Superior temporal gyrus (tissue), 1 donor: Measurements from ENCODE around the gene SPATA32.
A peak's percentile ranks its signal among the peaks of the same experiment; 100 is the strongest.

Source experiments
- DNase-seq: peaks from one replicate; pipeline ENCODE4 v3.0.0-alpha.2; 2016; ENCODE audit errors: extremely low spot score

Gene SPATA32

DNA sequence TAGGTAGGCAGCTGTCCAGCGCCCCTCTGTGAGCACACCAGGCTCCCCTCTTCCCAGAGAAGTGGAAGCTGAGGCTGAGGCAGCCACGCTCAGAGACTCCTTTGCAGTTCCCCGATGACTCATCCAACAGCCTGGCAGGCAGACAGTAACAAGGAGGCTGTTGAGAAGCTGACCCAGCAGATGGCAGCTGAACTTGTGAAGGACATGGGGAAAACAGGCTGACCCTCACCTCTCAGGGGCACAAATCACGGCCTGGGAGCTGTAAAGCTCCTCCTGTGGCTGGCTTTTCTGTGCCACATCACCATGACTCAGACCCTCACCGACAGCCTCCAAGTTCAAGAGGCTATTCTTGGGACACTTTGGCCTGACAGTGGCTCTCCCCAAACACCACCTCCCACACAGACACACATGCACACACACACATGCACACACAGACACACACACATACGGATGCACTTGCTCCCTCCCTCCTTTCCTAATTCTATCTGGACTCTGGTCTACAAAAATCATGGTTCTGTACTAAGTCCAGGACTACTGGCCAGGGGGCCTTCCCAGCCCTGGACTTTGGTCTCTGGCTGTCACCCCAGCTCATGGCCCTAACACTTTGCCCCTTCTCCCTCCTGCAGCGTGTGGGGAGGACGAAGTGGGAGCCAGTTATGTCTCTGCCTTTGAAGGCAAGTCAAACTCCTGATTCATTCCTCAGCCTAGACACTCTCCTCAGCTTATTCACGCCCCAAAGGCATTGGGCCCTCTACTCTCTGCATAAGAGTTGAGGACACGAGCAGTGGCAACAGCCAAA lies 31.7 kb upstream of the SPATA32 start:
- peak; percentile 76 for DNase-seq

GRCh38 chr17:45292696-45293412 lies 31.0 kb upstream of the SPATA32 start:
- no peak for DNase-seq

- DNase-seq: peak; percentile 57
Observed at GRCh38 chr17:45291171-45291805, 29.4 kb upstream of the SPATA32 start.

- DNase-seq: no peak
Observed at GRCh38 chr17:45290269-45290765, 28.4 kb upstream of the SPATA32 start.

DNA sequence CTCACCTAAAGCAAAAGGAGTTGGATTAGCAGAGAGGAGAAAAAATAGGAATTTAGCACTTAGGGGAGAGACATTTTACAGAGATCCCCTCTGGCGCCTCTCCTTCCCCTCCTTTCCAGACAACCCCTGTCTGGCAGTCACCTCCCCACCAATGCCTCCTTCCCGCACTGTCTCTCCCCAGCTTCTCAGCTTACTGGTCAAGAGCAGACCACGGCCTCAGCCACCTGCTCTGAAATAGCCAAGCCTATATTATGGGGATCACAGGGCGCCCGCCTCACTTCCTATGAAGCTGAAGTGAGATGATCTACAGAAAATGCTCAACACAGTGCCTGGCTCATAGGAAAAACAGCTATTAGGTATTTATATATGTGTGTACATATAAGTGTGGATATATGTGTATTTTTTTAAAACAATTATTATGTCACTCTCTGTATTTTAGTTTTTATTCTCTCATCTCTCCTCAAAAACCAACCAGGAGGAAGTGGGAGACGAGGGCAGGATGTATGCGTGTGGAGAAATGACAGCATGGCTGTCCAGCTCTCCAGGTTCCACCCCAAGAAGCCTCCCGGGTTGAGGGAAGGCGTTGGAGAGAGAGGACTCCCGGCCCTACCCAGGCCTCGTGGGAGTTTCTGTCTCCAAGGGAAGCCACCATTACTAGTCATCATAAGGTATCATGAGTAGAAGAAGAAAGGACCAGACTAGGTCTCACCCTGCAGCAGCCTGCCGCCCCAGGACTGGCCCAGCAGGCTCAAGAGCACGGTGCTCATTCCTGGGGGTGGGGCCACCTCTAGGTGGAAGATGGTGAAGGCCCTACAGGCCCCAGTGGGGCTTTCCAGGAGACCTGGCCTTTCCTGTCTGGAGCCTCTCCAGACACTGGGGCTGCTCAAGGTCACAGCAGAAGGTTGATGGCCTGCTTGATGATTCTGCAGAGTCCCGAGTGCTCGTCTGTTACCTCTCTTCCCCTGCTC lies 27.7 kb upstream of the SPATA32 start:
- DNase-seq: no peak

DNA sequence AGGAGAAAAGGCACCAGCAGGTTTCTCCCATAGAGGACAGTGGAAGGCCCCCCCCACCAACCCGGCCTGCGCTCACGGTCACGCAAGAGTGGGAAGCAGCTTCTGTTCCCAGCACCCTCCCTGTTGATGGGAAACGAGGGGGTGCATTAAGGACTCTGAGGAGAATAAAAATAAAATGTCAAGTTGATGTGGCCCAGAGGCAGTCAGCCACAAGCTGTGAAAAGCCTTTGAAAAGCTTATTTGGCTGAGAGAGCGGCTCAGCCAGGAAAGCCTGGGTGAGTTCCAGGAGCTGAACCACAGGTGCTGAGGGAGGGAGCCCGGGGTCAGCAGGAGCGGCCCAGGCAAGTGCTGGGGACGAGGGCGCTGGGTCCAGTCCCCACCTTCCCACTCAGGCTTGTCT lies 26.9 kb upstream of the SPATA32 start:
- no peak for DNase-seq

DNA sequence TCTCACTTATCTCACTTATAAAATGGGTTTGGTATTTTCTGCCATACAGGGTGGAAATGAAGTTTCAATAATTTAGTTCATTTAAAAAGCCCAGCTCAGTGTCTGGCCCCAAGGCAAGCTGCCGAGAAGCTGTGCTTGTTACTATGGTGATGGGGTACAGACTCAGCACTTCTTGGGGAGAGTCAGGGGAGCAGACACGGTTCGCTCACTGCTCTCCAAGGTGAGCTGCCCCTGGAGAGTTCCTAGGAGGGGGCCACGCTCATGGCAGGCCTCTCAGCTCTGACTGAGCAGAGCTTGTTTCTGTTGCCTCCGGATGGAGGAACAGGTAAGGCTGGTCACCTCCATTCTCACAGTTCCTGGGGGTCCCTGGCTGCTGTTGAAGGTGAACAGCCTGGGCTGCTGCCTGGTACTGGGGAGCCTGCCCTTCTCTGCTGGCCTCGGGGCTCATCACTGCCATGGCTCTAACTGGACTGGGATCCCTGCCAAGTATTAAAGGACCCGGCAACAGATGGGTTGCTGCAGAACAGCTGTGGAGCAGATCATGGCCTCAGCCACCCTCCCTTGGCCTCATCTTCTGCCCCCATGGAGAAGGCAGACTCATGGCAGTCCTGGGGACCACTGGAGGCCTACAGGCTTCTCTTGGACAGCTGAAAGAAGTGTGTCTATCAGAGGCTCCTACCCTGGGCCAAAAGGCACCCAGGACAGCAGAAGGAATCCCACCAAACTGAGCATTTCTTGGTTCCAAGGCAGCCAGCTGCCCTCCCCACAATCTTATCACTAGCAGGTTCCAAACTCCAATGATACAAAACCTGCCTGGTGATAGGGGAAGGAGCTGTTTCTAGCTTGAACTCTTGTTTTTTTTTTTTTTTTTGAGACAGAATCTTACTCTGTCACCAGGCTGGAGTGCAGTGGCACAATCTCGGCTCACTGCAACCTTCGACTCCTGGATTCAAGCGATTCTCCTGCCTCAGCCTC lies 25.9 kb upstream of the SPATA32 start:
- no peak for DNase-seq

- DNase-seq: no peak
Observed at GRCh38 chr17:45286286-45286685, 24.4 kb upstream of the SPATA32 start.

DNA sequence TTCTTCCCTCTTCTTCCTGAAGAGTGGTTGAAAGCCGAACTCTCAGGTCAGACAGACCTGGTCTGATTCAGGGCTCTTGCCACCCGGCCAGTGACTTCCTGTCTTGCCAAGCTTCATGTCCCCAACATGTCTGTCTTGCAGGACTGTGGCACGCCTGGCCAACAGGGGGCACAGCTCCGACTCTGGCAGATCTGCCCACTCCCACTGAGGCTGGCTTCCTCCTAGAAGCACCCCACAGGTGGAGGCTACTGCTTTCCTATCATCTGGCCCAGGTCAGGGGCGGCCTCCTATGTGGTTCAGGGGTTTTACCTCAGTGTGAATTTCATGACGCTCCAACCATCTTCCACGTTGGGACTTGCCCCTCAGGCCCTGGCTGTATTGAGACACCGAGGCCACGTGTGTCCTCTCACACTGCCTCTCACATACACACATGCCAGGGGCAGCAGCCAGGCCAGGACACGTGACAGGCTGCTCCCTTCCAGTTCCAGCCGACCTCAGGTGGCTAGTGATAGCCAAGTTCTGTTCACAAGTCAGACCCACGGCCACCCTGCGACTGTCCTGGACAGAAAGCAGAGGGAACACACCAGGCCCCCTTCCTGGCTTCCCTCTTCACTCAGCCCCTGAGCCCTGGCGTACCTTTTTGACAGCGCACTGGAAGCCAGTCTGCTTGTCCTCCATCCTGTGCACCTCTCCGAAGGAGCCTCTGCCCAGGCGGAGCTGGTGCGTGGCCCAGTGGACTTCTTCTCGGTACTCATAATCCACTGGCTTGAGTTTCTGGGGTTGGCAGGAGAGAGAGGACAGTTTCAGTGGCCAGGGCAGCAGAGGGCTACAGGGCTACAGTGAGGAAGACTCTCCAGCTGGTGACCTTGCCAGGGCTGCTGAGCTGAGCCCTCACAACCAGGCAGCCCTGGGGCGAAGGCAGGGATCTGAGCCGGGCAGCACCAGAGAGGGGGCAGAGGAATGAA lies 22.6 kb upstream of the SPATA32 start:
- no peak for DNase-seq

DNA sequence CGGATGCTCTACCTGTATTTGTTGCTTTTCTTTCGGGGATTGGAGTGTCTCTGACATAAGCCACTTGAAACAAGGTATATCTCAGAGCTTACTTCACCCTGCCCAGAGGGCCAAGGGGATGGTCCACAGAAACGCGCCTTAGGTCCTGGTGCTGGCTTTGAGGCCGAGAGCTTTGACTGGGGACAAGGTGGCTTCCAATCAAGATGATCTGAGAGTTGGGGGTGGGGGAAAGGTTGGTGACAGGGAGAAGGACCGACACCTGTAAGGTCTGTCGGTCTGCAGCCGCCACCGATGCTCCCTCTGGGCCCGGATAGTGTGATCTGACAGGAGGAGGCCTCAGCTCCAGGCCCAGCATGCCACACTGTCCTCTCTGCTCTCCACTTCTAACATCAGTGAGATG lies 21.8 kb upstream of the SPATA32 start:
- no peak for DNase-seq

- DNase-seq: no peak
Observed at GRCh38 chr17:45282683-45283644, 21.1 kb upstream of the SPATA32 start.

- no peak for DNase-seq
Observed at GRCh38 chr17:45279898-45280297, 18.0 kb upstream of the SPATA32 start.

DNA sequence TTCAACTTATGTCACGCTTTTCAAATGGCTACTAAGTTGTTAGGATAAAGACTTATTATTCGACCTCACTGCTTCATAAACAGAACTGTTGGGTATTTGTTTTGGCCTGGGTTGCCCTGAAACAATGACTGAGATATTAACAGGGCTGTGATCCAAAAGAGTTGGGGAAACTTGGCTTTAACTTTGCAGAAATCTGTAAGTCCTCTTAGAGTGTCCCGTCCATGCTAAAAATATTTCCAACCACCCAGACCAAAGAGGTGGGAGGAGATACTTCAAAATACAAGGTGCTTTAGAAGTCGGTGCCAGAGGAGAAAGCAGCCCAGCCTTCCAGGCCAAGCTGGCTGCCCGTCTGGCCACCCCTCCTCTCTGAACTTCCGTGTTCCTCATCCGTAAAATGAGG lies 16.1 kb upstream of the SPATA32 start:
- no peak for DNase-seq

GRCh38 chr17:45277216-45277849 lies 15.4 kb upstream of the SPATA32 start:
- DNase-seq: peak; percentile 94

DNA sequence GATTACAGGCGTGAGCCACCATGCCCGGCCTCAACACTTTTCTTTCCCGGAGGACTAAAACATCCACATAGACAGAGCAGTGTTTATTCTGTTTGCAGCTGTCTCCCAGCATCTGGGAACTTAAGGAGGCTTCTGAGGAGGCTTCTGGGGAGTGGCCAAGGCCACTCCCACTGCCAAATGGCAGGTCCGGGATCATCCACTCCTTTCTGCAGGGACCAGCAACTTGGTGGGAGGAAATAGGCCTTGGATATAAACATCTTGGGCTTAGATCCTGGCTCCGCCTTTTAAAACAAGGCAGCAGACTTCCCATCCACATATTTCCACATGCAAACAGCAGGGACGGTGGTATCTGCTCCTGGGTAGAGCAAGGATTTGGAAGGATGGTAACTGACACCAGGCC lies 14.1 kb upstream of the SPATA32 start:
- DNase-seq: no peak

DNA sequence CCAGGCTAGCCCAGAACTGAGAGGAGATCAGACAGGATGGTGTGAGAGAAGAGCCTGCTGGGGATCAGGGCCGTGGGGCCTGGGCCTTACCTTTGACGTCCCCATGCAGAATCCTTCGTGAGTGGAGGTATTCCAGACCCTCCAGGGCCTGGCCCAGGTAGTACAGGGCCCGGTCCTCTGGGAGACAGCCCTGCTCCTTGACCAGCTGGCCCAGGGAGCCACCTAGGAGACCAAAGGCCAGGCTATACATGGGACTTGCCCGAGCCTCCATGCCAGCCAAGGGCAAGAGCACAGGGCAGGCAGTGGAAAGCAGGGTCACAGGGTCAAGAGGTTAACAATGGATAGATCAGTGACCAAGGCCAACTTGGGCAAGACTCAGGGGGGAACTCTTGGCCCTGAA lies 12.1 kb upstream of the SPATA32 start:
- DNase-seq: no peak

- no peak for DNase-seq
Observed at GRCh38 chr17:45273551-45273957, 11.7 kb upstream of the SPATA32 start.
